Hepatic stellate cell (primary cell): ENCODE results near the gene ADGRD2.

Source experiments
- DNase-seq: peaks from one replicate; pipeline ENCODE4 v3.0.0; 2011; ENCODE audit warnings: low spot score

The ADGRD2 gene

GRCh38 chr9:124438091-124438490 lies 12.2 kb upstream of the ADGRD2 start:
- DNase-seq = no peak

- no peak for DNase-seq
These were observed 11.2 kb upstream of the ADGRD2 start for GRCh38 chr9:124439086-124439485.

GRCh38 chr9:124439686-124440243 lies 10.5 kb upstream of the ADGRD2 start:
- no peak for DNase-seq

- no peak for DNase-seq
These were observed 9.5 kb upstream of the ADGRD2 start for GRCh38 chr9:124440786-124441185.

- no peak for DNase-seq
These were observed 9.0 kb upstream of the ADGRD2 start for GRCh38 chr9:124441291-124441690.

GRCh38 chr9:124442379-124442778 lies 7.9 kb upstream of the ADGRD2 start:
- no peak for DNase-seq

GRCh38 chr9:124442826-124443225 lies 7.4 kb upstream of the ADGRD2 start:
- no peak for DNase-seq

GRCh38 chr9:124443625-124444024 lies 6.6 kb upstream of the ADGRD2 start:
- no peak for DNase-seq

- DNase-seq = no peak
These were observed 6.1 kb upstream of the ADGRD2 start for GRCh38 chr9:124444166-124444565.

GRCh38 chr9:124447297-124447661 lies 3.0 kb upstream of the ADGRD2 start:
- DNase-seq = no peak

GRCh38 chr9:124448019-124448418 lies 2.2 kb upstream of the ADGRD2 start:
- no peak for DNase-seq

- DNase-seq = no peak
These were observed 685 bp upstream of the ADGRD2 start for GRCh38 chr9:124449381-124450151.

GRCh38 chr9:124450931-124451661 lies 845 bp downstream of the ADGRD2 start:
- no peak for DNase-seq

- DNase-seq = no peak
These were observed 2.1 kb downstream of the ADGRD2 start for GRCh38 chr9:124452326-124452725.

- DNase-seq = no peak
These were observed 2.8 kb downstream of the ADGRD2 start for GRCh38 chr9:124452841-124453585.

- DNase-seq = no peak
These were observed 3.4 kb downstream of the ADGRD2 start for GRCh38 chr9:124453586-124454191.

GRCh38 chr9:124454296-124454695 lies 4.0 kb downstream of the ADGRD2 start:
- no peak for DNase-seq

GRCh38 chr9:124454791-124455443 lies 4.7 kb downstream of the ADGRD2 start:
- no peak for DNase-seq

GRCh38 chr9:124455820-124456219 lies 5.6 kb downstream of the ADGRD2 start:
- DNase-seq = no peak

GRCh38 chr9:124456341-124457078 lies 6.3 kb downstream of the ADGRD2 start:
- DNase-seq = no peak
